ENCODE data around the gene PRKAG1.
"Not testable (repeated sequence)": the region's sequence is repeated elsewhere in the genome, so short reads cannot be mapped to it uniquely, and the experiment has no call there.

Gene PRKAG1

DNA sequence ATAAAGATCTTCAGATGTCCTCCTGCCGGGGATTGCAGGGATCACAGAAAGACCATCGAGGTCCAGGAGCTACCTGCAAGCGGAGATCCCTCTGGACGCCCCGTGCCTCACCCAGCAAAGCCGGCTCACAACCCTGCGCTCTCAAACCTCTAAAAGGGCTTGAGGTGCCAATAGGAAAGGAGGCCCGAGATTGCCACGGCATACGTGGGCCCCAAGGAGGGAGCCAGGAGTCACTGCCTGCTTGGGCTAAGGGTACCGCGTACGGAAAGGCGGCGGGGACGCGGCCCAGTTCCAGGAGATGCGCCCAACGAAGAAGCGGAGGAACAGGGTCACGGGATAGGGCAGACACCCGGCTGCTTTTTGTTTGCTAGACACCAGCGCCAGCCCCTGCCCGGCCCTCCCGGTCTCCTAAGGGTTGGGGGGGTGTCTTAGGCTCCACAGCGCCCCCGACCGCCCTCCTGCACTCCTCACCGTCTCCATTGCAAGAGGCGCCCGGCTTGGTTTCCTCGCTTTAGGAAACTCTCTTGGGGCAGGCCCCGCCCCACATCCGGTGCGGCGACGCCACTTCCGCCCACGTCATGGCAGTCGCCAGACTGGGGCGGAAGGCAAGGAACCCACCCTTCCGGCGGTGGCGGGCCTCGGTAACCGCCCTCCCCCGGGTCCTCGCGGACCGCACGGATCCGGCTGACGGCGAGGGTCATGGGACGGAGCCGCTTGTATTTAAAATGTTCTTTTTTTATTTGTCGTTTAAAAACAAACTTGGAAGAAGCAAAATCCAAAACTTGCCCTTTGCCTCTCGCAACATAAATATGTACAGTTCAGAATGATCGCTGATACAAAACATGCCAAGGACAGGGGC is at the start of gene PRKAG1:
Gene PRKAG1 (minus strand): TSS at position 516 of the 859 bp plus-strand sequence. CDS start 36 bp downstream, at position 480.
- peak; percentile 96 for DNase-seq

DNA sequence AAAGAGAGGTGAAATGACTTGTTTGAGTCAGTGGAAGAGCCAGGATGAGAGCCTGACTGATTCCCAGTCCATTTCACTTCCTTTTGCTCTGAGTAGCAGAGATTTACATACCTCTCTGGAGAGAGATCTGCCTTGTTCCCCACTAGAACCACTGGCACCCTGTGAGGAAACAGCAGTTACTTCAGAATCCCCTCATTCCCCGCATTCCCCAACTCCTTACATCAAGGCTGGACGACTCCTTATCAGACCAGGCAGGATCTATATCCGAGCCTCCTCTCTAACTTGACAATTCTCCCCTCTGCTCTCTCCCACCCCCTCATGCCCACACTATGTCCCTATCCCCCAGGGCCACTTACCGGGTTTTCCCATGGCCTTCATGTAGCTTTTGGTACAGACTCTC is 47.5 kb upstream of the PRKAG1 start:
- no peak for DNase-seq

DNA sequence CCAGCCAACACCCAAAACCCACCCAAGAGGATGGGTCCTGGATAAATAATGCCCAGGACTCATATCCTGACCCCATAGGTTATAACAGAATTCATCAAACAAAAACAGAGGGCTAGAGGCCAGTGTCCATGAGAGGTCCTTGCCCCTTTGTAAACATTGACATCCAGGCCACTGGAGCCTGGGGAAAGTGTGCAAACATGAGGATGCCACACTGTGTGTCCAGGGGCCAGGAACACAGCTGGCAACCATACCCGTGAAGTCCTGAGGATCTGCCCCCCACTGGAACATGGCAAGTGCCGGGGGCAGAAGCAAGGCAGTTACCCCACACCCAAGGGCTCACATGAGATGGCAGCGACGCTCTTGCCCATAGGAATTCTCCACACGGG is 46.2 kb upstream of the PRKAG1 start:
- no peak for DNase-seq

GRCh38 chr12:49061916-49062315 is 43.3 kb upstream of the PRKAG1 start:
- not testable (repeated sequence) for DNase-seq

DNA sequence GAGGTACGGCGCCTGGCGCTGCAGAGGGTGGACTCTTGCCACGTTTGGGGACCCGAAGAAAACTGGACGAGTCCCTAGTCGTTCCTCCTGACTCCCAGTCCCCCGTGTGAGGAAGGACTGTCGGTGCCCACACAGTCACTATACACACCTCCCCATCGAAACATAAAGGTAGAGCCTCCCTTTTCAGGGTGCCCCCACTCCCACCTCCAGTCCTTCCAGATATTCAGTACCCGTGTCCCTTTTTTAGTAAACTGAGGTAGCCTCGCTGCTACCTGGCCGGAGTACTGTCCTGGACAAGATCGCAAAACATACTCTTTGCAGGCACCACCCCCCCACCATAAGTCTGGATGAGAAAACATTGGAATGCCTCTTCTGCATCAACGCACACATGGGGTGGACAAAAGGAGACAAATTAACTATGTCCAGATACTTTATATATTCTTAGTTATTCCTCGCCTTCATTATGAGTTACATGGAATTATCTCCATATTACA is 42.6 kb upstream of the PRKAG1 start:
- DNase-seq = no peak

DNA sequence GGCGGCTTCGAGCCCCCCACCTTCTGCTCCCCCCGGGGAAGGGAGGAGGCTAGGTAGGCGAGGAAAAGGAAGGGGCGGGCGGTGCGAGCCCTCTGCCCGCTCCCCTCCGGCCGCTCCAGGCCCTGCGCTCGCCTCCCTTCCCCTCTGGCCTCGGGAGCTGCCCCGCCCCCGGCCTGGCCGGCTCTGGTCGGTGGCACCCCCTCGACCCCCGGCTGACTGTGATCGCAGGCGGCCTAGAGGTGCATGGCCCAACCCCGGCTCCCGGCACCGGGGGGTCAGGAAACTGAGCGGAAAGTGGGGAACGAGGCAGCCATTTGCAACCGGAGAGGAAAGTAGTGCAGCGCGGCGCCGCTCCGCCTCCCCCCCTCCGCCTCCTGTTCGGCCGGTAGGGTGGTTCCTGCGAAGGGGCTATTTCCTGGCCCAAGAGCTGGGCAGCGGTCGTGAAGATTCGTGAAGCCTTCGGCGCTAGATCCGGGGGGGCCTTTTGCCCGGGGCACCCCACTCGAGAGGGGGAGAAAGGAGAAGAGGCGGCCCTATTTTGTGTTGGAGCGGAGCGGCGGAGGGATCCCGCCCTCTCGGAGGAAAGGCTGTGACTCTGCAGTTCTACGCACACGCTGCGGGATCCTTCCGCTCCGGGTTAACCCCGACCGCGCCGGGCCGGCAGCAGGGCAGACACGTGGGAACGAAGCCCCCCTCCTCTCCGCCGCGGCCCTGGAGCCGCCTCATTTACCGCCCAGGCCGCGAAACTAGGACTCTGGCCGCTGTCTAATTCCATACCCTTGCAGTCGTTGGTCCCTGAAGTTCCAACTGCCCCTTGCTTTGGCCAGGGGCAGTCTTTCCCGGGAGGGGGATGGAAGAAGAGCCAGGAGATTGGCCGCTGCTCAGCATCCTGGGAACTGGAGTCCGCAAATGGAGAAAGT is 41.9 kb upstream of the PRKAG1 start, which contains the start of gene KMT2D:
Gene KMT2D (minus strand): TSS at position 558 of the 920 bp plus-strand sequence. CDS start 5,470 bp downstream, outside the sequence.
- peak; percentile 92 for DNase-seq

DNA sequence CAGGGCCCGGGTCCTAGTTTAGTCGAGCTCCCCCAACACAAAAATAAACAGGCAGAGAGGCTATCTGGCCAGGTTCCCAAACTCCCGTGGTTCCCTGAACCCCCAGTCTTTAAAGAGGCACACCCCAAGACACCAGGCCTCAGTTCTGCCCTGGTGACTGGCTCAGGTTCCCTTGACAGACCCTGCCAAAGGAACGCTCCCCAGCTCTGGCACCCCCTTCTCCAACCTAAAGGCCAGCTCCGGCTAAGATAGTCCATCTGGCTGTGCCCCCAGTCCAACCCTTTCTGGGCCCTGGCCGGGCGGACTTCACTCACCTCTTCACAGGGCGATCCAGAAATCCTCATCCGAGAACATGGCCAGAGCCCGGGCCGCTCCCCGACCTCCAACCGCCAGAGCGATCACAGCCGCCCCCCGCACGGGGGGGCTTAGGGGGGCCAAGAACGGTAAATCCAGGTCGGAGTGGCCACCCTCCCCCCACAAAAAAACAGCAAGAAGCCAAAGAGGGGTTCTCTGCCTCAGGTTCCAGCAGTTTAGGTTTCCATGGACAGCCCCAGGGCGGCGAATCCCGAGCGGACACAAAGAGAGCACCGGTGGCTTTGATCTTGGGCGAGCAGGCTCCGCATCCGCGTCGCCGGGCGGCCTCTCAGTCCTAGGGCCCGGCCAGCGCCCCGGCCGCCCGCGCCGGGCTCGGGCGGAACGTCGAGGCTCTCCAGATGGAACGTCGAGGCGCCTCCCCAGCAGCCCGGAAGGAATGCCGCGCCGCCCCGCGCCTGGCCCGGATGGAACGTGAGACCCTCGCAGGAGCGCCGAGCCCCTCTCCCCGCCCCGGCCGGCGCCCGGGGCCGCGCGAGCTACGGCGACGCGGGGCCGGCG is 41.0 kb upstream of the PRKAG1 start:
- DNase-seq = no peak

GRCh38 chr12:49059045-49059298 is 40.4 kb upstream of the PRKAG1 start:
- DNase-seq = no peak

- no peak for DNase-seq
Measured at GRCh38 chr12:49058366-49059044, 39.9 kb upstream of the PRKAG1 start.

GRCh38 chr12:49057888-49058287 is 39.3 kb upstream of the PRKAG1 start:
- no peak for DNase-seq

GRCh38 chr12:49055978-49056754 is 37.6 kb upstream of the PRKAG1 start:
- DNase-seq = peak; percentile 73

GRCh38 chr12:49055092-49055491 is 36.5 kb upstream of the PRKAG1 start:
- DNase-seq = no peak

GRCh38 chr12:49054524-49054923 is 35.9 kb upstream of the PRKAG1 start:
- DNase-seq = no peak

- DNase-seq = no peak
Measured at GRCh38 chr12:49054096-49054495, 35.5 kb upstream of the PRKAG1 start.

GRCh38 chr12:49052451-49053208 is 34.1 kb upstream of the PRKAG1 start:
- no peak for DNase-seq

- no peak for DNase-seq
Measured at GRCh38 chr12:49051777-49052438, 33.3 kb upstream of the PRKAG1 start.

DNA sequence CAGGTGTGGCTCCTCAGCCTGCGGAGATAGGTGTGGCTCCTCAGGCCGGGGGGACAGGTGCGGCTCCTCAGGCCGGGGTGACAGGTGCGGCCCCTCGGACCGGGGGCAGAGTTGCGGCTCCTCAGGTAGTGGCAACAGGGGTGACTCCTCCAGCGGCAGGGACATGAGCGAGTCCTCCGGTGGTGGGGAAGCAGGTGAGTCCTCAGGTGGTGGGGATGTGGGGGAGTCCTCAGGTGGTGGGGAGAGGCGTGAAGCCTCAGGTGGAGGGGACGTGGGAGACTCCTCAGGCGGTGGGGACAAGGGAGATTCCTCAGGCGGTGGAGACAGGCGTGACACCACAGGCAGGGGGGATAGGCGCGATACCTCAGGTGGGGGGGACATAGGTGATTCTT is 32.8 kb upstream of the PRKAG1 start:
- no peak for DNase-seq

GRCh38 chr12:49050507-49051372 is 32.2 kb upstream of the PRKAG1 start:
- no peak for DNase-seq

All from midbrain (tissue), 1 donor.